HG02588 (cell line): ENCODE data around the gene NINL.
"Not testable (repeated sequence)": the region's sequence is repeated elsewhere in the genome, so short reads cannot be mapped to it uniquely, and the experiment has no call there.

ENCODE experiments used
- ATAC-seq: cut with Tn5 transposase; IDR thresholded peaks from one replicate; pipeline ENCODE4 v1.9.1; 2021; ENCODE audit warnings: mild to moderate bottlenecking, moderate library complexity; ENCODE audit not compliant: unreplicated experiment

The NINL gene

GRCh38 chr20:25584905-25585704 lies at the start of gene NINL:
NINL (minus strand) TSS chr20:25585531; CDS start chr20:25526587, 58,944 bp downstream.
- no peak for ATAC-seq

GRCh38 chr20:25632940-25633790 lies 47.8 kb upstream of the NINL start:
- ATAC-seq = no peak

GRCh38 chr20:25630615-25631014 lies 45.3 kb upstream of the NINL start:
- ATAC-seq = not testable (repeated sequence)

GRCh38 chr20:25629816-25630499 lies 44.6 kb upstream of the NINL start:
- no peak for ATAC-seq

- no peak for ATAC-seq
Measured at GRCh38 chr20:25626779-25627178, 41.4 kb upstream of the NINL start.

- no peak for ATAC-seq
Measured at GRCh38 chr20:25624500-25624939, 39.2 kb upstream of the NINL start.

- peak; percentile 82 for ATAC-seq
Measured at GRCh38 chr20:25623736-25624499, 38.6 kb upstream of the NINL start, which contains the start of gene NANP. NANP (minus strand) TSS chr20:25624014; CDS start chr20:25623948, 66 bp downstream.

GRCh38 chr20:25623225-25623735 lies 37.9 kb upstream of the NINL start:
- peak; percentile 28 for ATAC-seq

- no peak for ATAC-seq
Measured at GRCh38 chr20:25622450-25623224, 37.3 kb upstream of the NINL start.

- ATAC-seq = no peak
Measured at GRCh38 chr20:25622049-25622448, 36.7 kb upstream of the NINL start.

GRCh38 chr20:25619514-25619913 lies 34.2 kb upstream of the NINL start:
- no peak for ATAC-seq

GRCh38 chr20:25608774-25609173 lies 23.4 kb upstream of the NINL start:
- ATAC-seq = no peak

- no peak for ATAC-seq
Measured at GRCh38 chr20:25606094-25606695, 20.9 kb upstream of the NINL start.

GRCh38 chr20:25605148-25605547 lies 19.8 kb upstream of the NINL start:
- ATAC-seq = no peak

GRCh38 chr20:25604611-25605010 lies 19.3 kb upstream of the NINL start:
- ATAC-seq = no peak

GRCh38 chr20:25602914-25603309 lies 17.6 kb upstream of the NINL start:
- not testable (repeated sequence) for ATAC-seq

- not testable (repeated sequence) for ATAC-seq
Measured at GRCh38 chr20:25602191-25602913, 17.0 kb upstream of the NINL start.

- no peak for ATAC-seq
Measured at GRCh38 chr20:25601659-25602058, 16.3 kb upstream of the NINL start.
